ENCODE results near the gene LHX4. TPM values are rescaled to one million over a fixed set of nuclear protein-coding genes. Genes with fewer than 3 reads are reported as not detected.

LHX4 gene
- total and polyA plus RNA-seq, 2 of the 4 experiments (the other 2 are of a cell fraction) = 0.05 to 0.18 TPM

- H3K9me3 ChIP-seq (ENCODE audit: control insufficient read depth, insufficient read depth, low read length) = peaks cover 9% of the 10 kb centered on the region
- dilution Hi-C loops (cut with HindIII; ENCODE audit: low sequenced_read_pairs, unreplicated experiment) (no loop called here), intact Hi-C loops (cut with micrococcal nuclease) (no loop called here), in situ Hi-C loops (cut with MboI; ENCODE audit: low sequenced_read_pairs) (no loop called here)
- no TSS peak for BruUV-seq (replicated peaks)
- no peak overlapping the region for H3K4me2 ChIP-seq (ENCODE audit: low read depth, low read length)
- peaks cover 36% of the 10 kb centered on the region for H4K20me1 ChIP-seq (ENCODE audit: insufficient read depth, low read length)
- TF ChIP-seq MXI1 (IDR thresholded peaks at IDR 0.05; ENCODE audit: borderline replicate concordance, low read depth, low read length) (no peak), USF2 (IDR thresholded peaks at IDR 0.05; ENCODE audit: low read depth, low read length) (no peak), MAZ (IDR thresholded peaks at IDR 0.05; ENCODE audit: borderline replicate concordance, low read depth, low read length) (no peak), RCOR1 (IDR thresholded peaks at IDR 0.05; ENCODE audit: insufficient replicate concordance, low read length) (no peak), FOS (IDR thresholded peaks at IDR 0.05; ENCODE audit: low read depth, low read length) (no peak), RFX5 (IDR thresholded peaks at IDR 0.05; ENCODE audit: low read depth, low read length) (no peak), ELK1 (IDR thresholded peaks at IDR 0.05; ENCODE audit: borderline replicate concordance, low read depth, low read length) (no peak), SMC3 (IDR thresholded peaks at IDR 0.05; ENCODE audit: low read depth, low read length) (no peak), CTCF (conservative IDR thresholded peaks at IDR 0.05; ENCODE audit: low read depth, low read length) (no peak), NFE2L2 (IDR thresholded peaks at IDR 0.05; ENCODE audit: low read depth, low read length) (no peak), BHLHE40 (IDR thresholded peaks at IDR 0.05; ENCODE audit: low read depth, low read length) (no peak), CHD1 (IDR thresholded peaks at IDR 0.05; ENCODE audit: low read depth, low read length) (no peak), RAD21 (IDR thresholded peaks at IDR 0.05; ENCODE audit: low read length) (no peak)
- H2AK5ac ChIP-seq (ENCODE audit: low read depth, low read length) = no peak overlapping the region
- H2BK5ac ChIP-seq (ENCODE audit: low read depth, low read length, poor library complexity, severe bottlenecking) = no peak overlapping the region
- H4K8ac ChIP-seq (ENCODE audit: low read depth in 2 of 2, low read length in 2 of 2) = no peak overlapping the region
- no peak overlapping the region for H2AFZ ChIP-seq (replicated peaks; ENCODE audit: low read length, poor library complexity)
- H2BK20ac ChIP-seq (ENCODE audit: low read depth, low read length) = no peak overlapping the region
- peaks cover 91% of the 10 kb centered on the region for H3K27me3 ChIP-seq (ENCODE audit: control insufficient read depth, insufficient read depth, low read length)
- no peak overlapping the region for H2AK9ac ChIP-seq (replicated peaks; ENCODE audit: low read depth, low read length, poor library complexity)
- WGBS, 2 experiments (ENCODE audit: extremely low coverage in 2 of 2, insufficient read length in 1 of 2) = 3% methylated on average over 14 of the region's 30 CpGs; no CpG with 5 or more reads in 1 of the 2 experiments
- no peaks in the 10 kb centered on the region; the same call in 1 of the 2 replicates for H3K4me1 ChIP-seq (ENCODE audit: control insufficient read depth, insufficient read depth, low read length)
- POLR2A ChIA-PET (ENCODE audit: unreplicated experiment) = no interaction called here
- H2BK15ac ChIP-seq (ENCODE audit: low read depth, low read length) = no peak overlapping the region
- H3K14ac ChIP-seq (replicated peaks; ENCODE audit: low read depth, low read length) = no peak overlapping the region
- H3K27ac ChIP-seq (ENCODE audit: insufficient read depth, low read length) = no peak overlapping the region
- no peaks in the 10 kb centered on the region for H3K36me3 ChIP-seq (ENCODE audit: control insufficient read depth, insufficient read depth, low read length)
- no peaks in the 10 kb centered on the region for H3K79me1 ChIP-seq (ENCODE audit: low read depth in 1 of 2, low read length in 2 of 2)
- peaks cover 4% of the 10 kb centered on the region; the same call in 1 of the 2 replicates for H3K9me1 ChIP-seq (ENCODE audit: insufficient read depth, low read length)
- CTCF ChIA-PET = interaction anchor here (0.6 to 0.7 kb wide), 2 partner anchors 26 to 32 kb away, joined by 3 read pairs; no protein-coding TSS in a partner anchor
- H3K9ac ChIP-seq (ENCODE audit: low read depth, low read length) = no peak overlapping the region
- no peak overlapping the region for H3K18ac ChIP-seq (ENCODE audit: low read depth, low read length)
- no peak overlapping the region for H4K91ac ChIP-seq (ENCODE audit: insufficient read depth, low read depth, low read length)
- H4K5ac ChIP-seq (ENCODE audit: low read depth, low read length) = no peak overlapping the region
- no peak for DNase-seq
- ATAC-seq (ENCODE audit: low read depth) = no peak
- no peak overlapping the region for H3K4ac ChIP-seq (ENCODE audit: low read depth, low read length)
- H2BK120ac ChIP-seq (ENCODE audit: low read depth, low read length) = no peak overlapping the region
- no peak overlapping the region for H3K4me3 ChIP-seq (ENCODE audit: insufficient read depth, low read depth, low read length)
- H3K23ac ChIP-seq (ENCODE audit: low read depth, low read length) = no peak overlapping the region
- H3K56ac ChIP-seq (ENCODE audit: extremely low read depth, insufficient read depth, low read length) = no peak overlapping the region
Observed at GRCh38 chr1:180235077-180235501, 5.0 kb downstream of the LHX4 start.

All from IMR-90 (cell line).